Tibial nerve (tissue), 3 donors: ENCODE measurements around the gene ALPP.

ENCODE experiments used
- POLR2A ChIP-seq, 2 donors: fragments of 450-650 bp; IDR thresholded peaks; one replicate each; pipeline ENCODE4 v1.6.1; 2017; ENCODE audit warnings: antibody characterized with exemption in 2 of 2, mild to moderate bottlenecking in 2 of 2, moderate library complexity in 2 of 2
- TF ChIP-seq, protein P1 (sequence below), 5 experiments: fragments of 200-600 bp in 3 of 5; fragments of 450-650 bp in 2 of 5; sonication (generic) in 3 of 5; IDR thresholded peaks; one replicate each; pipeline ENCODE4 v1.5.1; 2016 to 2019; ENCODE audit warnings: antibody characterized with exemption in 5 of 5, mild to moderate bottlenecking in 3 of 5, moderate library complexity in 2 of 5

DNA sequence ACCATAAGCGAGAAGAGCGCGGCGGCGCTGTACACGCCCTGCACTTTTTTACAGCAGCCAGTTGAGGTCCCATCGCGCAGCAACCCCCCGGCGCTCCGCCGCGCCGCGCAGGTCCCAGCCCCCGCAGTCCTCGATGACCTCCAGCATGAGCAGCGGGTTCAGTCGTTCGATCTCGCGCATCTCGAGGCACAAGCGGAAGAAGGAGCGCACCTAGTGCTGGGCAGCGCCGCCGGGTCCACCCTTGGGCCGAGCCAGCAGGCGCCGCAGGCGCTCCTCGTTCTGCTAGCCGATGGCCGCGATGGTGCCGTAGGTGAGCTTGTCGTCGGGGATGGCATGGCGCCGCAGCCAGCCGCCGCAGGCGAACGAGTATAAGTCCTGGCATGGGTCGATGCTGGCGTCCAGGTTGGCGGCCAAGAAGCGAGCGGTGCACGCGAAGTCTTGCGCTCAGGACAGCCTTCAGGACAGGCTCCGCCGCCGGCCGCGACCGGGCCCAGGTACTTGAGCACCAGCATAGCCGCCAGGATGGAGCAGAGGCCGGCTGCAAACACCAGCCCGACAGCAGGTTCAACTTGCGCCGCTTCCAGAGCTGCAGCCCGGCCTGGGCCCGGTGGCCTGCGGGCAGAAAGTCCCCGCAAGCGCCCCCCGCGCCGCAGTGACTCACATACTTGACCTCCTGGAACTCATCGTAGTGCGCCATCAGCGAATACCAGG, 8.3 kb downstream of the ALPP start:
- no peak for TF ChIP-seq POLR2A (IDR thresholded peaks at IDR 0.05)
- TF ChIP-seq, protein P1, sequence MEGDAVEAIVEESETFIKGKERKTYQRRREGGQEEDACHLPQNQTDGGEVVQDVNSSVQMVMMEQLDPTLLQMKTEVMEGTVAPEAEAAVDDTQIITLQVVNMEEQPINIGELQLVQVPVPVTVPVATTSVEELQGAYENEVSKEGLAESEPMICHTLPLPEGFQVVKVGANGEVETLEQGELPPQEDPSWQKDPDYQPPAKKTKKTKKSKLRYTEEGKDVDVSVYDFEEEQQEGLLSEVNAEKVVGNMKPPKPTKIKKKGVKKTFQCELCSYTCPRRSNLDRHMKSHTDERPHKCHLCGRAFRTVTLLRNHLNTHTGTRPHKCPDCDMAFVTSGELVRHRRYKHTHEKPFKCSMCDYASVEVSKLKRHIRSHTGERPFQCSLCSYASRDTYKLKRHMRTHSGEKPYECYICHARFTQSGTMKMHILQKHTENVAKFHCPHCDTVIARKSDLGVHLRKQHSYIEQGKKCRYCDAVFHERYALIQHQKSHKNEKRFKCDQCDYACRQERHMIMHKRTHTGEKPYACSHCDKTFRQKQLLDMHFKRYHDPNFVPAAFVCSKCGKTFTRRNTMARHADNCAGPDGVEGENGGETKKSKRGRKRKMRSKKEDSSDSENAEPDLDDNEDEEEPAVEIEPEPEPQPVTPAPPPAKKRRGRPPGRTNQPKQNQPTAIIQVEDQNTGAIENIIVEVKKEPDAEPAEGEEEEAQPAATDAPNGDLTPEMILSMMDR (IDR thresholded peaks at IDR 0.05) = no peak
